Retinal pigment epithelial cell (primary cell): ENCODE results near the gene FFAR3.

Source experiments
- DNase-seq: peaks from one replicate; pipeline ENCODE4 v3.0.0-alpha.2; 2010; ENCODE audit warnings: low read depth
- H3K4me3 ChIP-seq: 2 replicates; pipeline ENCODE4 v1.5.1; 2011; ENCODE audit warnings: mild to moderate bottlenecking, low read length, control low read depth, moderate library complexity
- CTCF ChIP-seq: conservative IDR thresholded peaks from 2 replicates; pipeline ENCODE4 v1.5.1; 2011; ENCODE audit warnings: low read depth, low read length, control low read depth, inconsistent platforms

Gene FFAR3

GRCh38 chr19:35313587-35313986, 44.7 kb upstream of the FFAR3 start:
- DNase-seq = no peak
- H3K4me3 ChIP-seq = no peak overlapping the region
- TF ChIP-seq CTCF = no peak

- no peak for TF ChIP-seq CTCF
- no peak overlapping the region for H3K4me3 ChIP-seq
- DNase-seq = no peak
These were observed 44.2 kb upstream of the FFAR3 start for GRCh38 chr19:35314031-35314430.

GRCh38 chr19:35314858-35315470, 43.3 kb upstream of the FFAR3 start:
- TF ChIP-seq CTCF = no peak
- H3K4me3 ChIP-seq = no peak overlapping the region
- DNase-seq = no peak

GRCh38 chr19:35315883-35316282, 42.4 kb upstream of the FFAR3 start:
- TF ChIP-seq CTCF = no peak
- no peak overlapping the region for H3K4me3 ChIP-seq
- DNase-seq = no peak

GRCh38 chr19:35316560-35316959, 41.7 kb upstream of the FFAR3 start:
- no peak for TF ChIP-seq CTCF

GRCh38 chr19:35317464-35318043, 40.7 kb upstream of the FFAR3 start:
- no peak for DNase-seq
- no peak overlapping the region for H3K4me3 ChIP-seq
- TF ChIP-seq CTCF = no peak

More at GRCh38 chr19:35316560-35316959, 41.7 kb upstream of the FFAR3 start:
- no peak overlapping the region for H3K4me3 ChIP-seq
- DNase-seq = no peak
